Thyroid gland (tissue), 4 donors: ENCODE results near the gene CCDC170.

Experiments
- POLR2A ChIP-seq, 2 donors: fragments of 450-650 bp; IDR thresholded peaks; one replicate each; pipeline ENCODE4 v1.6.1; 2017; ENCODE audit warnings: antibody characterized with exemption in 2 of 2, mild to moderate bottlenecking in 2 of 2, moderate library complexity in 1 of 2
- TF ChIP-seq, protein P1 (sequence below), 6 experiments: fragments of 200-600 bp in 3 of 6; fragments of 450-650 bp in 3 of 6; sonication (generic) in 3 of 6; IDR thresholded peaks; one replicate each; pipeline ENCODE4 v1.5.1; 2016 to 2019; ENCODE audit warnings: antibody characterized with exemption in 6 of 6, mild to moderate bottlenecking in 2 of 6, inconsistent platforms in 1 of 6, moderate library complexity in 1 of 6

DNA sequence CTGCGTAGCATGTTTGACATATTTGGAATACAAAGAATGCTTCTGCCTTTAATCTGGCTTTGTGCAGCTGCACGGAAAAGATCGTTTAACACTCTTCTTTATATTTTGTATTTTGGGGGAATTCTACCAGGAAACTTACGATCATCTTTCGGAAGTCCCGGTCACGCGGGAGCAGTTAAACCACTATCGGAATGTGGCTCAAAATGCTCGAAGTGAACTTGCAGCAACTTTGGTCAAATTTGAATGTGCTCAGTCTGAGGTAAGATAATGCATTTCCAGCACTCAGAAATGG lies 42.3 kb downstream of the CCDC170 start:
- TF ChIP-seq, protein P1, sequence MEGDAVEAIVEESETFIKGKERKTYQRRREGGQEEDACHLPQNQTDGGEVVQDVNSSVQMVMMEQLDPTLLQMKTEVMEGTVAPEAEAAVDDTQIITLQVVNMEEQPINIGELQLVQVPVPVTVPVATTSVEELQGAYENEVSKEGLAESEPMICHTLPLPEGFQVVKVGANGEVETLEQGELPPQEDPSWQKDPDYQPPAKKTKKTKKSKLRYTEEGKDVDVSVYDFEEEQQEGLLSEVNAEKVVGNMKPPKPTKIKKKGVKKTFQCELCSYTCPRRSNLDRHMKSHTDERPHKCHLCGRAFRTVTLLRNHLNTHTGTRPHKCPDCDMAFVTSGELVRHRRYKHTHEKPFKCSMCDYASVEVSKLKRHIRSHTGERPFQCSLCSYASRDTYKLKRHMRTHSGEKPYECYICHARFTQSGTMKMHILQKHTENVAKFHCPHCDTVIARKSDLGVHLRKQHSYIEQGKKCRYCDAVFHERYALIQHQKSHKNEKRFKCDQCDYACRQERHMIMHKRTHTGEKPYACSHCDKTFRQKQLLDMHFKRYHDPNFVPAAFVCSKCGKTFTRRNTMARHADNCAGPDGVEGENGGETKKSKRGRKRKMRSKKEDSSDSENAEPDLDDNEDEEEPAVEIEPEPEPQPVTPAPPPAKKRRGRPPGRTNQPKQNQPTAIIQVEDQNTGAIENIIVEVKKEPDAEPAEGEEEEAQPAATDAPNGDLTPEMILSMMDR (IDR thresholded peaks at IDR 0.05): no peak
- no peak for TF ChIP-seq POLR2A (IDR thresholded peaks at IDR 0.05)
